Measurements from ENCODE around the gene TMEM131.

Gene TMEM131

DNA sequence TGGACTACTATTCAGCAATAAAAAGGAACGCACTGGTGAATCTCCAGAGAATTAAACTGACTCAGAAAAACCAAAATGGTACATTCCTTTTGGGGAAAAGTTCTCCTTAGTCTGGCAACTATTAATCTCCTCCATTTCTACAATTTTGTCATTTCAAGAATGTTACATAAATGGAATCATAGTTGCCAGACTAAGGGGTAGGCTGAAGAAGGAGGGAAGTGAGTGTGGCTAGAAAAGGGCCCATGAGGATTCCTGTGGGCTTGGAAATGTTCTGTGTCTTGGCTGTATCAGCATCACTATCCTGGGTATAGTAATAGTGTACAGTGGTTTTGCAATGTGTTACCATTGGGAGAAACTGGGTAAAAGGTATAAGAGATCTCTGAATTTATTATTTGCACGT, 209.9 kb downstream of the TMEM131 start (continued):
- TF ChIP-seq ZBTB49 (tag by site-specific recombination; IDR thresholded peaks at IDR 0.05; ENCODE audit: low read depth) (no peak), ZNF274 (IDR thresholded peaks at IDR 0.05; ENCODE audit: low read length) (no peak), ZNF274 (tag by site-specific recombination; IDR thresholded peaks at IDR 0.05; ENCODE audit: borderline replicate concordance) (no peak), ZNF530 (tag by site-specific recombination; IDR thresholded peaks at IDR 0.05; ENCODE audit: low read depth) (no peak), ZNF433 (tag by site-specific recombination; IDR thresholded peaks at IDR 0.05; ENCODE audit: low read depth) (no peak), SETDB1 (IDR thresholded peaks at IDR 0.05; ENCODE audit: insufficient read length, low read length) (no peak), ZIC2 (tag by site-specific recombination; IDR thresholded peaks at IDR 0.05) (no peak), ZNF549 (tag by site-specific recombination; IDR thresholded peaks at IDR 0.05) (no peak), ZNF350 (tag by site-specific recombination; IDR thresholded peaks at IDR 0.05) (no peak), ZNF366 (tag by site-specific recombination; conservative IDR thresholded peaks at IDR 0.05) (no peak)

DNA sequence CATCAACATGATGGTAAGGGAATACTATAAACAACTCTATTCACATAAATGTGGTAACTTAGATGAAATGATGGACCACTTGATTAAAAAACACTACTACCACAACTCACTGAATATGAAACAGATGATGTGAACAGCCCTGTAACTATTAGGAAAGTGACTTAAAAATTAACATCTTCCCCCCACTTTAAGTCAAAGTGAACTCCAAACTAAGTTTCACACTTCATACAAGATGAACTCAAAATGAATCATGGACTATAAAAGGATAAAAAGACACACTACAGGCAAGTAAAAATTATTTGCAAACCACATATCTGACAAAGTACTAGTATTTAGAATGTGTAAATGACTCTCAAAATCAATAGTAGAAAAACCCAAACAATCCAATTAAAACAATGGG, 210.8 kb downstream of the TMEM131 start:
- H3K9me3 ChIP-seq (ENCODE audit: control insufficient read depth, insufficient read depth, low read depth, low read length) = no peaks in the 10 kb centered on the region
- TF ChIP-seq ZNF513 (tag by site-specific recombination; IDR thresholded peaks at IDR 0.05) (no peak), ZNF37A (tag by site-specific recombination; IDR thresholded peaks at IDR 0.05) (no peak), ZNF600 (tag by site-specific recombination; IDR thresholded peaks at IDR 0.05) (no peak), KLF7 (tag by site-specific recombination; IDR thresholded peaks at IDR 0.05; ENCODE audit: borderline replicate concordance) (no peak), ZBTB44 (tag by site-specific recombination; IDR thresholded peaks at IDR 0.05) (no peak), ZNF433 (tag by site-specific recombination; IDR thresholded peaks at IDR 0.05; ENCODE audit: low read depth) (no peak), ZSCAN4 (tag by site-specific recombination; IDR thresholded peaks at IDR 0.05) (no peak), KLF16 (tag by site-specific recombination; IDR thresholded peaks at IDR 0.05) (no peak), GLIS2 (tag by site-specific recombination; IDR thresholded peaks at IDR 0.05) (no peak), ZNF391 (tag by site-specific recombination; IDR thresholded peaks at IDR 0.05; ENCODE audit: borderline replicate concordance, low read depth) (no peak), ZNF621 (tag by site-specific recombination; IDR thresholded peaks at IDR 0.05) (no peak), ZNF266 (tag by site-specific recombination; IDR thresholded peaks at IDR 0.05; ENCODE audit: low read depth) (no peak), ZEB2 (tag by site-specific recombination; IDR thresholded peaks at IDR 0.05) (no peak), ZBTB7A (tag by site-specific recombination; IDR thresholded peaks at IDR 0.05; ENCODE audit: low read depth) (no peak), ZNF302 (tag by site-specific recombination; IDR thresholded peaks at IDR 0.05; ENCODE audit: low read depth) (no peak), SETDB1 (IDR thresholded peaks at IDR 0.05; ENCODE audit: insufficient read length, low read length) (no peak), ZIC2 (tag by site-specific recombination; IDR thresholded peaks at IDR 0.05) (no peak), ZNF548 (tag by site-specific recombination; IDR thresholded peaks at IDR 0.05) (no peak)
- TF ChIP-seq, protein P1, sequence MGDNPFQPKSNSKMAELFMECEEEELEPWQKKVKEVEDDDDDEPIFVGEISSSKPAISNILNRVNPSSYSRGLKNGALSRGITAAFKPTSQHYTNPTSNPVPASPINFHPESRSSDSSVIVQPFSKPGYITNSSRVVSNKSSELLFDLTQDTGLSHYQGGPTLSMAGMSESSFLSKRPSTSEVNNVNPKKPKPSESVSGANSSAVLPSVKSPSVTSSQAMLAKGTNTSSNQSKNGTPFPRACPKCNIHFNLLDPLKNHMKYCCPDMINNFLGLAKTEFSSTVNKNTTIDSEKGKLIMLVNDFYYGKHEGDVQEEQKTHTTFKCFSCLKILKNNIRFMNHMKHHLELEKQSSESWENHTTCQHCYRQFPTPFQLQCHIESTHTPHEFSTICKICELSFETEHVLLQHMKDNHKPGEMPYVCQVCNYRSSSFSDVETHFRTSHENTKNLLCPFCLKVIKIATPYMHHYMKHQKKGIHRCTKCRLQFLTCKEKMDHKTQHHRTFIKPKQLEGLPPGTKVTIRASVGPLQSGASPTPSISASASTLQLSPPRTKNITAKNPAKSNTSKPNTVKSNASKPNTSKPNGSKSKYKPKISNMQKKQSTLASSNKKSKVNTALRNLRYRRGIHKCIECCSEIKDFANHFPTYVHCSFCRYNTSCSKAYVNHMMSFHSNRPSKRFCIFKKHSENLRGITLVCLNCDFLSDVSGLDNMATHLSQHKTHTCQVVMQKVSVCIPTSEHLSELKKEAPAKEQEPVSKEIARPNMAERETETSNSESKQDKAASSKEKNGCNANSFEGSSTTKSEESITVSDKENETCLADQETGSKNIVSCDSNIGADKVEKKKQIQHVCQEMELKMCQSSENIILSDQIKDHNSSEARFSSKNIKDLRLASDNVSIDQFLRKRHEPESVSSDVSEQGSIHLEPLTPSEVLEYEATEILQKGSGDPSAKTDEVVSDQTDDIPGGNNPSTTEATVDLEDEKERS (tag by site-specific recombination; IDR thresholded peaks at IDR 0.05) = no peak
- no peak overlapping the region for H3K4me3 ChIP-seq (ENCODE audit: low read depth, low read length)
- no peaks in the 10 kb centered on the region for H3K4me1 ChIP-seq (ENCODE audit: control insufficient read depth, insufficient read depth, low read length)
- peaks cover 0 to 7% of the 10 kb centered on the region in 2 experiments; a peak in 1 of 3 replicates for H3K36me3 ChIP-seq (ENCODE audit: control insufficient read depth in 2 of 2, insufficient read depth in 1 of 2, low read length in 2 of 2)
- ChIA-PET CTCF (no interaction called here), POLR2A (no interaction called here)
- no peak overlapping the region for H3K27ac ChIP-seq (ENCODE audit: extremely low read depth, low read depth, low read length)

Data from HEK293 (cell line).